ENCODE data around the gene ATP6V0C.
"Not testable (repeated sequence)": the region's sequence is repeated elsewhere in the genome, so short reads cannot be mapped to it uniquely, and the experiment has no call there.

Gene ATP6V0C

DNA sequence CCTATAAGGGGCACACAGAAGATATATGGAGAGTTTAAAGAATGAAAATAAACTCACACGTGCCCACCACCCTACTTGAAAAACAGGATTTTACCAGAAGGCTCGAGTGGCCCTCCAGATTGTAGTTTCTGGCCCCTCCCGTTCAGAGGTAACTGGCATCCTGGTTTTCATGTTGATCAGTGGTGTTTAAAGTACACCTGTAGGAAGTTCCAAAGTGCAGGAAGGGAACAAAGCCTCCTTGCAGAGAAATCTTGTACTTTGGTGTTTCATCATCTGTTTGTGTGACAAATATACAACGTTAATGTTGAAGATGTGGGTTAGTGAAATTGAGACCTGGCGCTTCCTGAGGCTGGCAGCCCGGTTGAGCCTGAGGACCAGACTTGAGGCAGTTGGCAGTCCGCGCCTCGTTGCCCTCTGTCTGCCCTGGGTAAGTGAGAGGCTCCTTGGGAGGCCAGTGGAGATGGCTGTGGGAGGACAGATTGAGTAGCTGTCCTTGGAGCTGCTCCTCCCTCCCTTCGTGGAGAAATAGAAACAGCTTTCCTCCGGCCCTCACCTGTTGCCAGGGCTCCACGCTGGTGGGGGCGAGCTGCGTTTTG lies 36.6 kb downstream of the ATP6V0C start:
- not testable (repeated sequence) for H3K36me3 ChIP-seq (ENCODE audit: control insufficient read depth in 5 of 5, insufficient read depth in 5 of 5, low read length in 5 of 5); H3K4me1 ChIP-seq (ENCODE audit: control insufficient read depth in 5 of 5, insufficient read depth in 5 of 5, low read length in 5 of 5); H3K4me3 ChIP-seq (ENCODE audit: low read depth in 1 of 5, low read length in 5 of 5); H3K27me3 ChIP-seq (ENCODE audit: control insufficient read depth in 5 of 5, insufficient read depth in 4 of 5, low read length in 5 of 5); H3K9me3 ChIP-seq (ENCODE audit: control insufficient read depth in 5 of 5, low read length in 5 of 5); H3K27ac ChIP-seq (ENCODE audit: low read depth, low read length); H3K9ac ChIP-seq (ENCODE audit: low read length in 5 of 5)

DNA sequence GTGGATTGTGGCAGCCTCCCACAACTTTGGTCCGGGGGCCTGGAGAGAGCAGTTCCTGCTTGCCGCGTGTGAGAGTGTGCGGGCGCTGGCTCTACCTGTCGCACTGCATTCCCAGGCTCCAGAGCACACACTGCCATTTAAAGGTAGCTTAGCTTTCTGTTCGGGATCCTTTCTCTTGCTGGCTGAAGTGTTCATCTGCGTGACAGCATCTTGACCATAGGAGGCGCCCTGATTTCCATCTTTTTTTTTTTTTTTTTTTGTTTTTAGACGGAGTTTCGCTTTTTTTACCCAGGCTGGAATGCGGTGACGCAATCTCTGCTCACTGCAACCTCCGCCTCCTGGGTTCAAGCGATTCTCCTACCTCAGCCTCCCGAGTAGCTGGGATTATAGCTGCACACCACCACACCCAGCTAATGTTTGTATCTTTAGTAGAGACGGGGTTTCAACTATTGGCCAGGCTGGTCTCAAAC lies 37.7 kb downstream of the ATP6V0C start:
- H3K4me1 ChIP-seq (ENCODE audit: control insufficient read depth in 5 of 5, insufficient read depth in 5 of 5, low read length in 5 of 5); H3K27ac ChIP-seq (ENCODE audit: low read depth, low read length); H3K36me3 ChIP-seq (ENCODE audit: control insufficient read depth in 5 of 5, insufficient read depth in 5 of 5, low read length in 5 of 5); H3K9ac ChIP-seq (ENCODE audit: low read length in 5 of 5); H3K9me3 ChIP-seq (ENCODE audit: control insufficient read depth in 5 of 5, low read length in 5 of 5); H3K4me3 ChIP-seq (ENCODE audit: low read depth in 1 of 5, low read length in 5 of 5); H3K27me3 ChIP-seq (ENCODE audit: control insufficient read depth in 5 of 5, insufficient read depth in 4 of 5, low read length in 5 of 5): not testable (repeated sequence)

DNA sequence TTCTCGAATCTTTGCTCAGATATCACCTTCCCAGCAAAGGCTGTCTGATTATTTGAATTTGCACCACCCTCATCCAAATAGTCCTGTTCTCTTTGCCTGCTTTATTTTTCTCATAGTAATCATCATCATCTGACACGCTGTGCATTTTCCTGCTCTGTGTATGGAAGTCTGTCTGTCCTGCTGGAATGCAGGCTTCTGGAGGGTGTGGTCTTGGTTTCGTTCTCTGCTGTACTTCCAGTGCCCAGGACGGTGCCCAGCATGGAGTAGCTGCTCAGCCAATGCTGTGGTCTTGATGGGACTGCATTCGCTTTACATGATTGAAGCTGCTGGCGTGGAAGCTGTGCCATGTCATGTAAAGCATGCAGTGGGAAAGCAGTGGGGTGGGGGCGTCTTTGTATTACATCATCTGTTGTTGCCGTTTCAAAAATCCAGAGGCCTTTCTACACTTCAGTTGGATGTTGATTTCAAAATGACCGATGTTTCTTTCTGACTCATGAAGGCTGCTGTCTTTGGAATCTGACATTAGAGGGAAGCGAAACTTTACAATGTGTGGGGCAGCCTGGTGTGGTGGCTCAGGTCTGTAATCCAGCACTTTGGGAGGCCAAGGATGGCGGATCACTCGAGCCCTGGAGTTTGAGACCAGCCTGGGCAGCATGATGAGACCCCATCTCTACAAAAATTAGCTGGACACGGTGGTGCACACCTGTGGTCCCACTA lies 41.1 kb downstream of the ATP6V0C start:
- not testable (repeated sequence) for H3K9me3 ChIP-seq (ENCODE audit: control insufficient read depth in 5 of 5, low read length in 5 of 5); H3K36me3 ChIP-seq (ENCODE audit: control insufficient read depth in 5 of 5, insufficient read depth in 5 of 5, low read length in 5 of 5); H3K27me3 ChIP-seq (ENCODE audit: control insufficient read depth in 5 of 5, insufficient read depth in 4 of 5, low read length in 5 of 5); H3K4me3 ChIP-seq (ENCODE audit: low read depth in 1 of 5, low read length in 5 of 5); H3K4me1 ChIP-seq (ENCODE audit: control insufficient read depth in 5 of 5, insufficient read depth in 5 of 5, low read length in 5 of 5); H3K27ac ChIP-seq (ENCODE audit: low read depth, low read length); H3K9ac ChIP-seq (ENCODE audit: low read length in 5 of 5)

DNA sequence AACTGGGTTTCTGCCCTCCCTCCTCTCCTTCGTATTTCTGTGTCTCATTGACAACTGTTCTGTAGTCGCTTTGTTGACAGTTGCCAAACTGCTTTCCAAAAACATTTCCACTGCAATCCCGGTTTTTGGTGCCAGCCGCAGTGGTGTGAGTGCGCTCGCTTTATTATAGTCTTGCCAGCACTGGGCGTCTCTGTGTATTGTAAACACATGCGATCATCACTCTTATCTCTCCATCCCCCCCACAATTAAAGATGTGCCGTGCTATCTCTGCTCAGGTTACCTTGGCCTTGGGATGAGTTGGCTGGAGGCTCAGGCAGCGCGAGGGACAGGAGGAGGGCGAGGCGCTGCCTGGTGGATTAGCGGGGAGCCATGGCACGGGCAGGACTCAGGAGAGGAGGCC lies 43.4 kb downstream of the ATP6V0C start:
- H3K27me3 ChIP-seq (ENCODE audit: control insufficient read depth in 5 of 5, insufficient read depth in 4 of 5, low read length in 5 of 5); H3K36me3 ChIP-seq (ENCODE audit: control insufficient read depth in 5 of 5, insufficient read depth in 5 of 5, low read length in 5 of 5); H3K27ac ChIP-seq (ENCODE audit: low read depth, low read length); H3K9me3 ChIP-seq (ENCODE audit: control insufficient read depth in 5 of 5, low read length in 5 of 5); H3K4me1 ChIP-seq (ENCODE audit: control insufficient read depth in 5 of 5, insufficient read depth in 5 of 5, low read length in 5 of 5); H3K4me3 ChIP-seq (ENCODE audit: low read depth in 1 of 5, low read length in 5 of 5); H3K9ac ChIP-seq (ENCODE audit: low read length in 5 of 5): not testable (repeated sequence)

DNA sequence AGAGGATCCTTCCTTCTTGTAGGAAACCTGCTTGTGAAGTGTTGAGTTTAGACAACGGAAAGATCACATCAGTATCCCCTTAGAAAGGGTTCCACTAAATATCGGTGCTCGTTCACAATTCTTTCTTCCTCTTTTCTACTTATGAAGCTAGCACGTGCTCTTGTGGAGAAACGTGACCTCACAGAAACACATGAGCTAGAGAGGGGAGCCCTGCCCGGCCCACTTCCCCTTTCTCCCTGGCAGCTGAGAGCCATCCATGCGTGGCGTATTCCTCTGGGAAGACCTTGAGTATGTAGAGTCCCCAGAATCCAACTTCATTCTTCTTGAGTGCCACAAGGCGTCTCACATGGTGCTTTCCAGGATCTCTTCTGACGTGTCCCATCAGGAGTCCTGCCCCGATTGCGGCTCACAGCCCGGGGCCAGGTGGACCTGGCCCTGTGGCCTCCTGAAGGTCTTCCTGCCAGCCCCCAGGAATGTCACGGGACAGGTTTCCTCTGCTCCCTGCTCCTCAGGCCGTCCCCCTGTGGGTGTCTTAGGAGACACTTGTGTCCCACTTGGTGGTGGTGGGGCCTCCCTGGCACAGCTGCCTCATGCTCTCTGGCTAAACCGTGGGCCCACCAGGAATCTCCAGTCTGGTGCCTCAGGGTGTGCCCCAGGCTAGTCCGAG lies 46.5 kb downstream of the ATP6V0C start:
- H3K27ac ChIP-seq (ENCODE audit: low read depth, low read length); H3K4me3 ChIP-seq (ENCODE audit: low read depth in 1 of 5, low read length in 5 of 5); H3K9ac ChIP-seq (ENCODE audit: low read length in 5 of 5); H3K9me3 ChIP-seq (ENCODE audit: control insufficient read depth in 5 of 5, low read length in 5 of 5); H3K4me1 ChIP-seq (ENCODE audit: control insufficient read depth in 5 of 5, insufficient read depth in 5 of 5, low read length in 5 of 5); H3K36me3 ChIP-seq (ENCODE audit: control insufficient read depth in 5 of 5, insufficient read depth in 5 of 5, low read length in 5 of 5); H3K27me3 ChIP-seq (ENCODE audit: control insufficient read depth in 5 of 5, insufficient read depth in 4 of 5, low read length in 5 of 5): not testable (repeated sequence)

DNA sequence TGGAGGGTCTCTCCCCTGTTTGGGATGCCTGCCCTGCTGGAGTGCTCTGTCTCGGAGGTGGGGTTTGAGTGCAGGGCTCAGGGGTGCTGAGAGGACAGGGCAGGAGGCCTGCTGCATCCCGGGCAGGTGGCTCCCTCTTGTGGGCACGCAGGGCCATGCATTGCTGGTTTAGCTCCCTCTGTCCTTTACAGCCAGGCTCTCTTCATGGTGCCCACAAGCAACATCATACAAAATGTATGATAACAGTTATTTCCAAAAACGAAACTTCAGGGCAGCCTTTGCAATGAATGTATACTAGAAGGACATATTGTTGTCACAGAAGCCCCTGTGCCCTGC lies 47.0 kb downstream of the ATP6V0C start:
- H3K27me3 ChIP-seq (ENCODE audit: control insufficient read depth in 5 of 5, insufficient read depth in 4 of 5, low read length in 5 of 5); H3K36me3 ChIP-seq (ENCODE audit: control insufficient read depth in 5 of 5, insufficient read depth in 5 of 5, low read length in 5 of 5); H3K9ac ChIP-seq (ENCODE audit: low read length in 5 of 5); H3K4me3 ChIP-seq (ENCODE audit: low read depth in 1 of 5, low read length in 5 of 5); H3K4me1 ChIP-seq (ENCODE audit: control insufficient read depth in 5 of 5, insufficient read depth in 5 of 5, low read length in 5 of 5); H3K9me3 ChIP-seq (ENCODE audit: control insufficient read depth in 5 of 5, low read length in 5 of 5); H3K27ac ChIP-seq (ENCODE audit: low read depth, low read length): not testable (repeated sequence)

DNA sequence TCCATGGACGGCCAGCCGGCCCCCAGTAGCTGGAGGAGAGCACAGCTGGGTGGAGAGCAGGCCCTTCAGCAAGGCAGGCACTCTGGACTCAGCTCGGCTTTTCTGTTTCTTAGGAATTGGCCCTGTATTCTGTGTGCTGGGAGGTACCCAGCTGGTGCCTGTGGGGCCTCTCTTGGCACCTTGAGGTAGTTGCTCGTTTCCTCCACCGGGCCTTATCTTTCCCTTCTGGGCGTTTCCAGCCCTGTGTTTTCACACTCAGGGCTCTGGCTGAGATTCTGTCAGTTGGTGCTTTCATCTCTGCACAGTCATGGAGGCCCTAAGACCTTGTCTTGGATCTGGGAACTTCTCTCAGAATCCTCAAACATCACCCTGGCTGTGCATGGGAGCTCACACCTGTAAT lies 53.8 kb downstream of the ATP6V0C start:
- H3K36me3 ChIP-seq (ENCODE audit: control insufficient read depth in 5 of 5, insufficient read depth in 5 of 5, low read length in 5 of 5); H3K4me3 ChIP-seq (ENCODE audit: low read depth in 1 of 5, low read length in 5 of 5); H3K4me1 ChIP-seq (ENCODE audit: control insufficient read depth in 5 of 5, insufficient read depth in 5 of 5, low read length in 5 of 5); H3K9me3 ChIP-seq (ENCODE audit: control insufficient read depth in 5 of 5, low read length in 5 of 5); H3K27ac ChIP-seq (ENCODE audit: low read depth, low read length); H3K27me3 ChIP-seq (ENCODE audit: control insufficient read depth in 5 of 5, insufficient read depth in 4 of 5, low read length in 5 of 5); H3K9ac ChIP-seq (ENCODE audit: low read length in 5 of 5): not testable (repeated sequence)

DNA sequence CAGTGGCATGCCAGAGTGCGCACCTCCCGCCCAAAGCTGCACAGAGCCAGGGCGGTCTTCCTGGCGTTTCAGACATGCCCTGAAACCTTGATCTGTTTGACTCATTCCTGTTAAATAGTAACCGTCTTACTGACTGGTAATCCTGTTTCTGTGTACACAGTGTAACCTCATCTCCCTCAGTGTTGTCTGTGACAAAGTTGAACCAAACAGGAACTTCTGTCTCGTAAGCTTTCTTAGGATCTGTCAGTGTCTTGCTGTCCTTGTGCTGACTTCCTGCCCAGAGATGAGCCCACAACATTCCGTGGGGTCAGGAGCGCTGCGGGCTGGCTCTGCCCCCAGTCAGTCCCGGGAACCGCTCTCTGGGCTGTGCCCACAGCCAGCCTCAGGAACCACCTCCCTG lies 54.8 kb downstream of the ATP6V0C start:
- not testable (repeated sequence) for H3K9ac ChIP-seq (ENCODE audit: low read length in 5 of 5); H3K27me3 ChIP-seq (ENCODE audit: control insufficient read depth in 5 of 5, insufficient read depth in 4 of 5, low read length in 5 of 5); H3K27ac ChIP-seq (ENCODE audit: low read depth, low read length)

More for the DNA sequence above, 54.8 kb downstream of the ATP6V0C start:
- not testable (repeated sequence) for H3K36me3 ChIP-seq (ENCODE audit: control insufficient read depth in 5 of 5, insufficient read depth in 5 of 5, low read length in 5 of 5); H3K4me3 ChIP-seq (ENCODE audit: low read depth in 1 of 5, low read length in 5 of 5); H3K9me3 ChIP-seq (ENCODE audit: control insufficient read depth in 5 of 5, low read length in 5 of 5); H3K4me1 ChIP-seq (ENCODE audit: control insufficient read depth in 5 of 5, insufficient read depth in 5 of 5, low read length in 5 of 5)
